NT2/D1 (cell line): ENCODE measurements around the gene DNALI1.

Experiments used
- SUZ12 ChIP-seq: IDR thresholded peaks from 2 replicates; pipeline ENCODE4 v1.6.1; 2011; ENCODE audit not compliant: insufficient read length, insufficient read depth; ENCODE audit errors: extremely low read depth
- YY1 ChIP-seq: IDR thresholded peaks from 2 replicates; pipeline ENCODE4 v1.6.1; 2011; ENCODE audit not compliant: insufficient read length, insufficient read depth

DNA sequence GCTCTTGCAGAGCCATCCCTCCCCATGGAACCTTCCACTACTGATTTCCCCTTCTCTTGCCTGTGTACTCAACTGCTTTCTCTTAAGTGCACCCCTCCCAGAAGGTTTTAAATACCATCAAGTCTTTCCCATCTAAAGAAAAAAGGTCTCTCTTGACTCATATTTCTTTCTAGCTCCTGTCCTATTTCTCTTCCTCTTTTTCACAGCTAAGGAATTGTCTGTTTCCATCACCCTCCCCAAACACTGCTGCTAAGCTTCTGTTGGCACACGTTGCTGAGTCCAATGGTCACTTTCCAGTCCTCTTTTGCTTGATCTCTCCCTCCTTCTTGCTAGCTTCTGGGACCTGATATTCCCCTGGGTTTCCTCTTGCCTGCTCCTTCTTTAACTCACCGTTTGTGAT lies 52.3 kb downstream of the DNALI1 start:
- TF ChIP-seq SUZ12 (no peak), YY1 (no peak)
